PC-9 (cell line): ENCODE results near the gene SPON1. TPM values are rescaled to one million over a fixed set of nuclear protein-coding genes. Genes with fewer than 3 reads are reported as not detected.

Experiments
- Bru-seq: library from RNA; stranded (reverse); fragments of 400-500 nt; gene quantifications from one replicate; lab custom pipeline; 2021; lab: Mats Ljungman, UMichigan
- BruChase-seq, 2 experiments: library from RNA; stranded (reverse); fragments of 400-500 nt; gene quantifications; one replicate each; lab custom pipeline; 2021; lab: Mats Ljungman, UMichigan
- BruUV-seq: library from RNA; stranded (reverse); fragments of 400-500 nt; replicated peaks from 2 replicates; lab custom pipeline; 2021; lab: Mats Ljungman, UMichigan
- CTCF ChIA-PET: fragments of 300-600 bp; sonication (Branson Sonifier 250); formaldehyde crosslinking; loops from one replicate; lab custom pipeline; 2022; ENCODE audit warnings: antibody characterized with exemption; lab: Charles Lee
- POLR2A ChIA-PET: fragments of 300-600 bp; sonication (Branson Sonifier 250); formaldehyde crosslinking; loops from one replicate; lab custom pipeline; 2022; ENCODE audit warnings: antibody characterized with exemption; ENCODE audit not compliant: unreplicated experiment; lab: Charles Lee
- DNase-seq, 2 experiments: peaks; one replicate each; pipeline versions ENCODE4 v3.0.0 to v3.0.0-alpha.2; 2015 to 2022; ENCODE audit warnings: mixed read lengths in 1 of 2
- H2AFZ ChIP-seq: fragments of 200-600 bp; sonication (generic); 2 replicates; pipeline ENCODE4 v1.8.1; 2017; ENCODE audit warnings: antibody characterized with exemption
- H3F3A ChIP-seq: fragments of 200-600 bp; sonication (generic); 2 replicates; pipeline ENCODE4 v1.8.1; 2017; ENCODE audit warnings: antibody characterized with exemption, mild to moderate bottlenecking, low read depth; ENCODE audit not compliant: insufficient read depth
- H3K27ac ChIP-seq: fragments of 200-600 bp; sonication (generic); 2 replicates; pipeline ENCODE4 v1.6.1; 2016; ENCODE audit warnings: mixed run types
- H3K27me3 ChIP-seq: fragments of 200-600 bp; sonication (generic); 2 replicates; pipeline ENCODE4 v1.6.1; 2016; ENCODE audit warnings: low read depth, mixed run types; ENCODE audit not compliant: insufficient read depth
- H3K36me3 ChIP-seq: fragments of 200-600 bp; sonication (generic); 2 replicates; pipeline ENCODE4 v1.6.1; 2016; ENCODE audit warnings: low read depth, mixed run types
- H3K4me1 ChIP-seq: fragments of 200-600 bp; sonication (generic); replicated peaks from 2 replicates; pipeline ENCODE4 v1.6.1; 2016; ENCODE audit warnings: mixed run types; ENCODE audit not compliant: insufficient read depth
- H3K4me2 ChIP-seq: fragments of 200-600 bp; sonication (generic); 2 replicates; pipeline ENCODE4 v1.6.1; 2017; ENCODE audit warnings: mixed run types
- H3K4me3 ChIP-seq: fragments of 200-600 bp; sonication (generic); 2 replicates; pipeline ENCODE4 v1.6.1; 2016; ENCODE audit warnings: mixed run types
- H3K79me2 ChIP-seq: fragments of 200-600 bp; sonication (generic); 2 replicates; pipeline ENCODE4 v1.6.1; 2017; ENCODE audit warnings: low read depth, mixed run types
- H3K9me2 ChIP-seq: fragments of 200-600 bp; sonication (generic); 2 replicates; pipeline ENCODE4 v1.8.1; 2017; ENCODE audit warnings: mild to moderate bottlenecking; ENCODE audit not compliant: insufficient read depth
- H3K9me3 ChIP-seq: fragments of 200-600 bp; sonication (generic); 2 replicates; pipeline ENCODE4 v1.8.1; 2016; ENCODE audit warnings: low read depth; ENCODE audit not compliant: insufficient read depth
- H4K20me1 ChIP-seq: fragments of 200-600 bp; sonication (generic); 2 replicates; pipeline ENCODE4 v1.8.1; 2017; ENCODE audit not compliant: insufficient read depth
- CTCF ChIP-seq: fragments of 200-600 bp; sonication (generic); conservative IDR thresholded peaks from 2 replicates; pipeline ENCODE4 v1.6.1; 2017; ENCODE audit warnings: mixed run types, antibody characterized with exemption, mild to moderate bottlenecking, moderate library complexity
- EZH2 ChIP-seq: fragments of 200-600 bp; sonication (generic); IDR thresholded peaks from 2 replicates; pipeline ENCODE4 v1.8.0; 2017; ENCODE audit warnings: antibody characterized with exemption, low read depth
- intact Hi-C: fragments of 100-400 bp; cut with micrococcal nuclease; formaldehyde crosslinking; loops from one replicate; pipeline ENCODE4 v1.10.0; 2022; ENCODE audit not compliant: unreplicated experiment
- long read RNA-seq: library from polyadenylated mRNA; stranded (forward); transcript quantifications from one replicate; pipeline ENCODE4 v2.0.0, GENCODE V29; 2022
- total RNA-seq: library from RNA; stranded (reverse); gene quantifications from 2 replicates; pipeline ENCODE4 v1.2.3, GENCODE V29; 2021

Gene SPON1
- total RNA-seq: 0.48 and 0.70 TPM in 2 replicates
- Bru-seq, nascent RNA: percentile 14 among the genes with signal in this experiment
- percentile 6 among the genes with signal in this experiment for BruChase-seq, experiment 1, labeled RNA remaining after a 2-hour chase
- percentile 7 among the genes with signal in this experiment for BruChase-seq, experiment 2, labeled RNA remaining after a 6-hour chase
- long read RNA-seq, partial matches to known transcripts: 1 of 3 reads
- long read RNA-seq, other reads (novel, unspliced or antisense): 2 of 3 reads

DNA sequence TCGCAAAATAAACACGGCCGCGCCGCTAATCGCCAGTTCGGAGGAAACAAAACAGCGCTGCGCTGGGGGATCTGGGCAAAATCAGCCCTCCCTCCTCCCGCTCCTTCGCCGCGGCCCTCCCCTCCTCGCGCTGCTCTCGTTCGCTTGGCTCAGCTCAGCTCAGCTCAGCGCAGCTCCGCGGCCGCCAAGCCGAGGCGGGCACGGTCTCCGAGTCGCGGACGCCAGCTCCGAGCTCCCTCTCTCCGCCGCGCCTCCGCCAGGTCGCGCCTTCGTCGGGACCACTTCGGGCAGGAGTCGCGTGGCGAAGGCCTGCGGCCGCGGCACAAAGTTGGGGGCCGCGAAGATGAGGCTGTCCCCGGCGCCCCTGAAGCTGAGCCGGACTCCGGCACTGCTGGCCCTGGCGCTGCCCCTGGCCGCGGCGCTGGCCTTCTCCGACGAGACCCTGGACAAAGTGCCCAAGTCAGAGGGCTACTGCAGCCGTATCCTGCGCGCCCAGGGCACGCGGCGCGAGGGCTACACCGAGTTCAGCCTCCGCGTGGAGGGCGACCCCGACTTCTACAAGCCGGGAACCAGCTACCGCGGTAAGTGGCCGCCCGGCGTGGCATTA lies at the start of gene SPON1:
TSS of gene SPON1 (plus strand) at position 162 of the 607 bp plus-strand sequence. CDS start at position 344, 182 bp downstream.
- Histone ChIP-seq H3K9me2 (no peaks in the 10 kb centered on the region), H3K4me2 (no peak within 1 kb of the TSS), H3K27ac (no peak within 1 kb of the TSS), H3K4me1 (no peaks in the 10 kb centered on the region), H3K36me3 (no peaks in the 10 kb centered on the region), H4K20me1 (no peaks in the 10 kb centered on the region), H3K4me3 (no peak within 1 kb of the TSS), H3K9me3 (no peaks in the 10 kb centered on the region), H3K27me3 (no peaks in the 10 kb centered on the region), H3F3A (no peaks in the 10 kb centered on the region), H3K79me2 (no peaks in the 10 kb centered on the region), H2AFZ (no peak within 1 kb of the TSS)
- CTCF ChIA-PET: no interaction called here
- no peak for DNase-seq
- TF ChIP-seq CTCF: no peak
- no TSS peak for BruUV-seq
- intact Hi-C loops: no loop called here
- POLR2A ChIA-PET: no interaction called here

DNA sequence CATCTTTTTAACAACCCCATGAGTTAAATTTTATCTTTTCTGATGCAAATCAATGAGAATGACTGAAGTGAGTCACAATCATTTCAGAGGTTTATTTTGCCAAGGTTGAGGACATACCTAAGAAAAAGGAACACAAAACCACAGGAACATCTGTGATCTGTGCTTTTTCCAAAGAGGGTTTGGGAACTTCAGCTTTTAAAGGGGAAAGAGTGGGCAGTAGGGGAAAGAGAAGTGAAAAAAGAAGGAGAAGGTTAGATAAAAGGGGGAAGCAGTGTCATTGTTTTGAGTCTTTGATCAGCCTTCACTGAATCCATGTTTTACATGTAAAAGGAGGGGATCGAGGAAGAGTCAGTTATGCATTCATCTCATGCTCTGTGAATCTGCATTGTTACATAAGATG lies 45.3 kb upstream of the SPON1 start:
- Histone ChIP-seq H3F3A (no peaks in the 10 kb centered on the region), H3K4me1 (peaks cover 3% of the 10 kb centered on the region; the same call in 1 of the 2 replicates), H3K9me2 (no peaks in the 10 kb centered on the region), H3K79me2 (no peaks in the 10 kb centered on the region), H2AFZ (no peak overlapping the region), H3K27ac (no peak overlapping the region), H3K9me3 (no peaks in the 10 kb centered on the region), H3K4me2 (no peak overlapping the region), H4K20me1 (no peaks in the 10 kb centered on the region), H3K27me3 (no peaks in the 10 kb centered on the region), H3K4me3 (no peak overlapping the region), H3K36me3 (no peaks in the 10 kb centered on the region)
- TF ChIP-seq EZH2: no peak
- no peak for TF ChIP-seq CTCF
- BruUV-seq: no TSS peak
- ChIA-PET POLR2A (no interaction called here), CTCF (no interaction called here)
- intact Hi-C loops: no loop called here
- no peak for DNase-seq

GRCh38 chr11:13917904-13918303 lies 44.6 kb upstream of the SPON1 start:
- Histone ChIP-seq H3K9me3 (no peaks in the 10 kb centered on the region), H3K4me2 (no peak overlapping the region), H3F3A (no peaks in the 10 kb centered on the region), H3K79me2 (no peaks in the 10 kb centered on the region), H4K20me1 (no peaks in the 10 kb centered on the region), H3K9me2 (no peaks in the 10 kb centered on the region), H3K4me3 (no peak overlapping the region), H3K36me3 (no peaks in the 10 kb centered on the region), H3K27ac (no peak overlapping the region), H3K27me3 (no peaks in the 10 kb centered on the region), H2AFZ (no peak overlapping the region), H3K4me1 (peaks cover 10% of the 10 kb centered on the region)
- ChIA-PET POLR2A (no interaction called here), CTCF (no interaction called here)
- DNase-seq: no peak
- BruUV-seq: no TSS peak
- TF ChIP-seq CTCF: no peak
- no peak for TF ChIP-seq EZH2
- intact Hi-C loops: no loop called here
